GM12878 (cell line): ENCODE measurements around the gene OXA1L. TPM values are rescaled to one million over a fixed set of nuclear protein-coding genes. Genes with fewer than 3 reads are reported as not detected.

ENCODE experiments used
- ATAC-seq: fragments of 200-7000 bp; cut with Tn5 transposase; 3 replicates; pipeline ENCODE4 v1.9.1; 2020; ENCODE audit warnings: mild to moderate bottlenecking, moderate library complexity
- BruUV-seq: library from RNA; stranded (reverse); fragments of 400-500 nt; replicated peaks from 2 replicates; lab custom pipeline; 2021; lab: Mats Ljungman, UMichigan
- CTCF ChIA-PET: fragments of 300-600 bp; sonication (Branson Sonifier 250); formaldehyde crosslinking; extraction: SDS; loops from one replicate; lab custom pipeline; 2021; ENCODE audit warnings: inconsistent platforms; lab: Yijun Ruan, JAX
- POLR2A ChIA-PET: fragments of 350-600 bp; formaldehyde crosslinking; extraction: SDS; loops from one replicate; lab custom pipeline; 2021; ENCODE audit warnings: inconsistent platforms; lab: Charles Lee
- RAD21 ChIA-PET: fragments of 300-600 bp; sonication (Branson Sonifier 250); formaldehyde crosslinking; loops from one replicate; lab custom pipeline; 2023; ENCODE audit warnings: antibody characterized with exemption; ENCODE audit not compliant: unreplicated experiment; lab: Charles Lee
- SMC1A ChIA-PET: fragments of 300-600 bp; sonication (Branson Sonifier 250); formaldehyde crosslinking; loops from one replicate; lab custom pipeline; 2023; ENCODE audit not compliant: unreplicated experiment, uncharacterized antibody; lab: Charles Lee
- DNase-seq: peaks from one replicate; pipeline ENCODE4 v3.0.0-alpha.2; 2011; ENCODE audit warnings: low read depth, low spot score
- FAIRE-seq: peaks from 3 replicates; lab custom pipeline; 2011; peaks lifted over from hg19 to GRCh38; lab: Jason Lieb, UNC
- H2AFZ ChIP-seq: 2 replicates; pipeline ENCODE4 v1.6.0; 2011; ENCODE audit warnings: low read depth, low read length, control low read depth; ENCODE audit not compliant: control insufficient read depth
- H3K27ac ChIP-seq: 2 replicates; pipeline ENCODE4 v1.5.1; 2011; ENCODE audit warnings: control low read depth; ENCODE audit not compliant: control insufficient read depth, insufficient read depth
- H3K27me3 ChIP-seq, 2 experiments: replicated peaks in 1 of 2; 2 replicates each; pipeline versions ENCODE4 v1.6.0 to v1.6.1; 2011; ENCODE audit warnings: low read length in 1 of 2; ENCODE audit not compliant: control insufficient read depth in 2 of 2, insufficient read depth in 2 of 2
- H3K36me3 ChIP-seq, 2 experiments: 2 replicates each; pipeline ENCODE4 v1.5.1; 2011; ENCODE audit warnings: low read length in 1 of 2; ENCODE audit not compliant: control insufficient read depth in 2 of 2, insufficient read depth in 2 of 2
- H3K4me1 ChIP-seq: 2 replicates; pipeline ENCODE4 v1.6.1; 2011; ENCODE audit warnings: mild to moderate bottlenecking, low read length, moderate library complexity, mixed read lengths; ENCODE audit not compliant: control insufficient read depth, insufficient read depth
- H3K4me2 ChIP-seq: 2 replicates; pipeline ENCODE4 v1.6.0; 2011; ENCODE audit warnings: control low read depth; ENCODE audit not compliant: control insufficient read depth, insufficient read depth
- H3K4me3 ChIP-seq: fragments of 200-600 bp; sonication (generic); 2 replicates; pipeline ENCODE4 v1.5.1; 2016
- H3K79me2 ChIP-seq: 2 replicates; pipeline ENCODE4 v1.6.0; 2011; ENCODE audit warnings: low read length; ENCODE audit not compliant: control insufficient read depth, insufficient read depth
- H3K9ac ChIP-seq: 2 replicates; pipeline ENCODE4 v1.8.0; 2011; ENCODE audit warnings: low read length, control low read depth, mixed read lengths; ENCODE audit not compliant: control insufficient read depth, insufficient read depth
- H3K9me3 ChIP-seq: replicated peaks from 3 replicates; pipeline ENCODE4 v1.5.1; 2011; ENCODE audit warnings: mild to moderate bottlenecking, low read length; ENCODE audit not compliant: control insufficient read depth, insufficient read depth
- H4K20me1 ChIP-seq: 2 replicates; pipeline ENCODE4 v1.6.0; 2011; ENCODE audit not compliant: control insufficient read depth, insufficient read depth
- BACH1 ChIP-seq: fragments of 450-650 bp; IDR thresholded peaks from 2 replicates; pipeline ENCODE4 v1.6.1; 2017; ENCODE audit warnings: mild to moderate bottlenecking, borderline replicate concordance
- ESRRA ChIP-seq: IDR thresholded peaks from 2 replicates; pipeline ENCODE4 v1.6.1; 2012; ENCODE audit warnings: mild to moderate bottlenecking, low read length, improper control_type of control experiment
- MEF2B ChIP-seq: fragments of 450-650 bp; IDR thresholded peaks from 2 replicates; pipeline ENCODE4 v1.6.1; 2018; ENCODE audit warnings: mild to moderate bottlenecking, moderate library complexity; ENCODE audit not compliant: partially characterized antibody, poor library complexity, severe bottlenecking
- NR2C1 ChIP-seq: fragments of 450-650 bp; IDR thresholded peaks from 2 replicates; pipeline ENCODE4 v1.6.1; 2017; ENCODE audit warnings: antibody characterized with exemption, mild to moderate bottlenecking, moderate library complexity
- NR2F1 ChIP-seq: fragments of 450-650 bp; conservative IDR thresholded peaks from 2 replicates; pipeline ENCODE4 v1.6.1; 2017; ENCODE audit warnings: mild to moderate bottlenecking
- PAX5 ChIP-seq: IDR thresholded peaks from 2 replicates; pipeline ENCODE4 v1.6.1; 2011; ENCODE audit warnings: low read depth, low read length, borderline replicate concordance
- PBX3 ChIP-seq: IDR thresholded peaks from 2 replicates; pipeline ENCODE4 v1.6.1; 2011; ENCODE audit warnings: mild to moderate bottlenecking, low read depth, low read length, moderate library complexity; ENCODE audit not compliant: insufficient replicate concordance
- POLR2AphosphoS5 ChIP-seq: IDR thresholded peaks from 2 replicates; pipeline ENCODE4 v1.6.1; 2011; ENCODE audit warnings: mild to moderate bottlenecking, low read length, inconsistent platforms
- RAD51 ChIP-seq: fragments of 450-650 bp; IDR thresholded peaks from 2 replicates; pipeline ENCODE4 v1.6.1; 2016; ENCODE audit warnings: moderate library complexity, mild to moderate bottlenecking, inconsistent platforms
- RCOR1 ChIP-seq: conservative IDR thresholded peaks from 2 replicates; pipeline ENCODE4 v1.6.1; 2012; ENCODE audit warnings: low read depth, low read length, improper control_type of control experiment
- RUNX3 ChIP-seq: IDR thresholded peaks from 2 replicates; pipeline ENCODE4 v1.6.1; 2012; ENCODE audit warnings: low read length, inconsistent platforms
- SIN3A ChIP-seq: IDR thresholded peaks from 2 replicates; pipeline ENCODE4 v1.6.1; 2012; ENCODE audit warnings: low read depth, low read length, improper control_type of control experiment
- SMAD5 ChIP-seq: IDR thresholded peaks from 2 replicates; pipeline ENCODE4 v1.6.1; 2016; ENCODE audit warnings: antibody characterized with exemption, low read depth
- SMC3 ChIP-seq: IDR thresholded peaks from 2 replicates; pipeline ENCODE4 v1.6.1; 2011; ENCODE audit warnings: low read length, improper control_type of control experiment, borderline replicate concordance
- SPI1 ChIP-seq: IDR thresholded peaks from 2 replicates; pipeline ENCODE4 v1.6.1; 2011; ENCODE audit warnings: low read depth, mild to moderate bottlenecking, low read length, moderate library complexity, borderline replicate concordance; ENCODE audit not compliant: insufficient read depth
- SREBF2 ChIP-seq: IDR thresholded peaks from 2 replicates; pipeline ENCODE4 v1.6.1; 2012; ENCODE audit warnings: mild to moderate bottlenecking, low read length
- YBX1 ChIP-seq: fragments of 450-650 bp; IDR thresholded peaks from 2 replicates; pipeline ENCODE4 v1.6.1; 2016; ENCODE audit warnings: antibody characterized with exemption
- ZBED1 ChIP-seq: IDR thresholded peaks from 2 replicates; pipeline ENCODE4 v1.6.1; 2016; ENCODE audit warnings: borderline replicate concordance
- ZNF274 ChIP-seq: IDR thresholded peaks from one replicate; pipeline ENCODE4 v1.8.0; 2011; ENCODE audit not compliant: insufficient read length, insufficient read depth
- WGBS: methylation state at CpG from one replicate; pipeline ENCODE4 v1.1.6; 2016; ENCODE audit warnings: low lambda C conversion rate; ENCODE audit not compliant: insufficient replicate concordance, insufficient coverage; ENCODE audit errors: missing lambda C conversion rate; 5-methylcytosine and 5-hydroxymethylcytosine counted together
- in situ Hi-C: fragments of 300-500 bp; cut with MboI; formaldehyde crosslinking; loops from 9 replicates; pipeline ENCODE4 v1.14.3; 2018; ENCODE audit warnings: mixed read lengths
- intact Hi-C: fragments of 100-400 bp; cut with micrococcal nuclease; formaldehyde crosslinking; loops from one replicate; pipeline ENCODE4 v1.14.2; 2022; ENCODE audit not compliant: unreplicated experiment
- polyA plus RNA-seq, 11 experiments: library from polyadenylated mRNA; depleted of rRNA in 4 of 11; unstranded in 6 of 11; stranded (reverse) in 5 of 11; fragments of >200 nt; fragmentation: Nextera tagmentation in 4 of 11; fragmentation: Illumina TruSeq in 1 of 11; extraction: Ambion mirVana in 4 of 11; extraction: Trizol in 1 of 11; gene quantifications; 1 replicate in 1 of 11; 2 replicates in 10 of 11; pipeline versions ENCODE4 v1.2.1 to v1.2.3, GENCODE V29; 2011 to 2016; ENCODE audit warnings: inconsistent platforms in 2 of 11, missing spikeins in 2 of 11, low read depth in 1 of 11
- total RNA-seq, 4 experiments: library from RNA; depleted of rRNA in 3 of 4; stranded (reverse); fragments of >200 nt in 3 of 4; fragmentation: Illumina TruSeq in 1 of 4; extraction: Trizol in 1 of 4; gene quantifications; 2 replicates each; pipeline versions ENCODE4 v1.2.1 to v1.2.3, GENCODE V29; 2013 to 2021
- TF ChIP-seq, protein P1 (sequence below): IDR thresholded peaks from 2 replicates; pipeline ENCODE4 v1.6.1; 2011; ENCODE audit warnings: borderline replicate concordance, low read depth, mild to moderate bottlenecking, moderate library complexity, low read length; ENCODE audit not compliant: insufficient read depth, poor library complexity, severe bottlenecking

Gene OXA1L
- total and polyA plus RNA-seq, 10 of the 15 experiments (the other 5 are each of a cell fraction or from before 2014, with no cell fraction given) = 105 to 289 (median 146) TPM

DNA sequence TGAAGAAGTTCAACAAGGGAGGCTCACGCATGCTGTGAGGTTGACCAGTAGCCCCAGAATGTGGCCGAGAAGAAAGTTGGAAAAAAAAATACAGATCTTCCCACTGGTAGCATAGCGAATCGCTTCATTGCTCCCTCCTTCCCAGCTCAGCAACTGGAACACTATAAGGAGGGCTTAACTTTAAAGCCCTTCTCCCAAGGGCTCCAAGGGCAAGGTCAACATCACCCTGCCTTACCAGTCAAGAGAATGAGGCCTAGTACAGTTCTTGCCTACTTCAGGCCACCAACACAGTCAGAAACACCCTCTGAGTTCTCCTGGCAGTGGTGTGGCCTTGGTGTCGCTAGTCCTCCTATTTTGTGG is 14.4 kb downstream of the OXA1L start (continued):
- TF ChIP-seq, protein P1, sequence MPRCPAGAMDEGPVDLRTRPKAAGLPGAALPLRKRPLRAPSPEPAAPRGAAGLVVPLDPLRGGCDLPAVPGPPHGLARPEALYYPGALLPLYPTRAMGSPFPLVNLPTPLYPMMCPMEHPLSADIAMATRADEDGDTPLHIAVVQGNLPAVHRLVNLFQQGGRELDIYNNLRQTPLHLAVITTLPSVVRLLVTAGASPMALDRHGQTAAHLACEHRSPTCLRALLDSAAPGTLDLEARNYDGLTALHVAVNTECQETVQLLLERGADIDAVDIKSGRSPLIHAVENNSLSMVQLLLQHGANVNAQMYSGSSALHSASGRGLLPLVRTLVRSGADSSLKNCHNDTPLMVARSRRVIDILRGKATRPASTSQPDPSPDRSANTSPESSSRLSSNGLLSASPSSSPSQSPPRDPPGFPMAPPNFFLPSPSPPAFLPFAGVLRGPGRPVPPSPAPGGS = no peak
- TF ChIP-seq ESRRA (no peak), NR2C1 (no peak), ZBED1 (no peak), YBX1 (no peak), PAX5 (no peak)

DNA sequence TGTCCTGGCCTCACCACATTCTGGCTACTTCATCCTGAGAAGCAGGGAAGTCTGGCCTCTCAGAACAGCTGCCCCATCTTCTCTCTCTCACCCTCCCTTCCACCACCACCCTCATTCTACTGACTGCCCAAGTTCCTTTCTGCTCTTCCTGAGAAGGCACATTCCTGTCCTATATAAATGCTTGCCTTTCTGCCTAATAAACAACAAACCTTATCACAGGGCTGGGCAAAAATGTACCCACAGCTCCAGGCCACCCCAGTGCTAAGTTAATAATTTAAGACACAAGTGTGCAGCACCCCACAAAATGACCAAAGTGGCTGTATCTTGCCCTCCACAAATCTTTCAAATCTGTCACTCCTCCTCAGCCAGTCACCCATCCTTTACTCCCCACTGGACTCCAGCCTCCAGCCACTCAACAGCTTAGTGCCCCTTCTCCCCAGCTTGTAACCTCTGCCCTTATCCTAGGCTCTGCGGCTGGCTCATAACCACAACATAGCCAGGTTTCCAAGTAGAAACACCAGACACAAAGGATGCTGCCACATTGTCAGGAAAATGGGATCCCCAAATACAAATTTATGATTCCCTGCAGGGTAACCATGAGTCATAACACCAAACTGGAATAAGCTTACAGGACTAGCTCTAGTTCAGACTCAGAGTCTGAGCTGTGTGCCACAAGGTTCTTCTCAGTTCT is 15.0 kb downstream of the OXA1L start:
- FAIRE-seq (no peak), ATAC-seq (no peak), DNase-seq (no peak)
- 0% methylated on average over 1 of the region's 1 CpG for WGBS
- H3K27ac ChIP-seq = no peak overlapping the region
- RAD21 ChIA-PET = interaction anchor here (1.0 to 2.3 kb wide), 5 partner anchors 9 to 212 kb away, joined by 3 to 10 read pairs (median 3); no protein-coding TSS in a partner anchor
- SMC1A ChIA-PET = interaction anchor here (1.0 to 2.6 kb wide), 7 partner anchors 23 to 121 kb away, joined by 3 to 18 read pairs (median 5); no protein-coding TSS in a partner anchor
- H4K20me1 ChIP-seq = no peaks in the 10 kb centered on the region
- POLR2A ChIA-PET = interaction anchor here (1.5 to 1.7 kb wide), 2 partner anchors 14 to 15 kb away, joined by 3 to 4 read pairs; partner anchors contain the start of gene OXA1L
- H3K36me3 ChIP-seq = peaks cover 0 to 3% of the 10 kb centered on the region in 2 experiments; a peak in 2 of 4 replicates
- H3K9me3 ChIP-seq = no peaks in the 10 kb centered on the region
- no peak overlapping the region for H3K4me2 ChIP-seq
- H3K79me2 ChIP-seq = no peaks in the 10 kb centered on the region; the same call in 1 of the 2 replicates
- H3K4me1 ChIP-seq = peaks cover 13% of the 10 kb centered on the region
- no peaks in the 10 kb centered on the region for H3K27me3 ChIP-seq
- CTCF ChIA-PET = interaction anchor here (0.5 to 4.0 kb wide), 14 partner anchors 15 to 221 kb away, joined by 3 to 33 read pairs (median 4); partner anchors contain the start of gene OXA1L
- no peak overlapping the region for H3K9ac ChIP-seq
- in situ Hi-C loops = no loop called here
- intact Hi-C loops = no loop called here
- H3K4me3 ChIP-seq = no peak overlapping the region
- H2AFZ ChIP-seq = no peak overlapping the region
- no TSS peak for BruUV-seq
- TF ChIP-seq SREBF2 (no peak), SMC3 (no peak), SPI1 (no peak), SIN3A (no peak), POLR2AphosphoS5 (no peak), BACH1 (no peak), SMAD5 (no peak), NR2F1 (no peak), RAD51 (no peak), MEF2B (no peak), PBX3 (no peak), ZNF274 (no peak), RCOR1 (no peak), RUNX3 (no peak)
- TF ChIP-seq, protein P1 = no peak
